Activated naive CD4-positive, alpha-beta T cell (primary cell): ENCODE measurements around the gene PFN3.
A peak's percentile ranks its signal among the peaks of the same experiment; 100 is the strongest.
"Not testable (repeated sequence)": the region's sequence is repeated elsewhere in the genome, so short reads cannot be mapped to it uniquely, and the experiment has no call there.

Source experiments
- DNase-seq, 4 experiments: peaks; one replicate each; lab custom pipeline; 2025; lab: John Stamatoyannopoulos, UW

The PFN3 gene

GRCh38 chr5:177372034-177372896 lies 28.2 kb downstream of the PFN3 start:
- DNase-seq: peak in 1 of 4 experiments; percentile 19

DNA sequence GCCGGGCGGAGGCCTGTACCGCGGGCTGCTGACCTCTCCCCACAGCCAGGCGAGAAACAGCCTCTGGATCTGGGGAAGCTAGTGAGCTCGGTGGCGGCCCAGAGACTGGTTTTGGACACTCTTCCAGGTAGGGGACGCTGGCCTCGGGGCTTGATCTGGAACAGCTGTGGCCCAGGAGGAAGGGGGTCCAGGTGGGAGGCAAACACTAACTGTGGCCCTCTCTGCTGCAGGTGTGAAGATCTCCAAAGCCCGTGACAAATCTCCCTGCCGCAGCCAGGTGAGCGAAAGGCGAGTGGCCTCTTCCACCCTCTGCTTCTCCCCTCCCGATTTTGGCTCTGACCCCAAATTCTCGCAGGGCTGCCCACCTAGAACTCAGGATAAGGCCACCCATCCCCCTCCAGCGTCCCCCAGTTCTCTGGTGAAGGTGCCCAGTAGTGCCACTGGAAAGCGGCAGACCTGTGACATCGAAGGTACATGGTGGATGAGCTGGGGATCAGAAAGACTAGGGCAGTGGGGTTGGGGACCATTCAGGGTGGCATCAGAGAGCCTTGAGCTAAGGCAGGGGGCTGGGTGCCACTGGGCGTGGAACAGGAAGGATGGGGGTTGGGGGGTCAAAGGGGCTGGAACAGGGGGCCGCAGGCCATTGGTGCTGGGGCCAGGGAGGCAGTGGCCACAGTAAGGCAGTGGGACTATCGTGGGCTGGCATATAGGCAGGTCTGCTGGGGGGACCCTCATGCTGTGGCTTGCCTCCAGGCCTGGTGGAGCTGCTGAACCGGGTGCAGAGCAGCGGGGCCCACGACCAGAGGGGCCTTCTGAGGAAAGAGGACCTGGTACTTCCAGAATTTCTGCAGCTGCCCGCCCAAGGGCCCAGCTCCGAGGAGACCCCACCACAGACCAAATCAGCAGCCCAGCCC lies 29.1 kb downstream of the PFN3 start:
- DNase-seq: no peak

DNA sequence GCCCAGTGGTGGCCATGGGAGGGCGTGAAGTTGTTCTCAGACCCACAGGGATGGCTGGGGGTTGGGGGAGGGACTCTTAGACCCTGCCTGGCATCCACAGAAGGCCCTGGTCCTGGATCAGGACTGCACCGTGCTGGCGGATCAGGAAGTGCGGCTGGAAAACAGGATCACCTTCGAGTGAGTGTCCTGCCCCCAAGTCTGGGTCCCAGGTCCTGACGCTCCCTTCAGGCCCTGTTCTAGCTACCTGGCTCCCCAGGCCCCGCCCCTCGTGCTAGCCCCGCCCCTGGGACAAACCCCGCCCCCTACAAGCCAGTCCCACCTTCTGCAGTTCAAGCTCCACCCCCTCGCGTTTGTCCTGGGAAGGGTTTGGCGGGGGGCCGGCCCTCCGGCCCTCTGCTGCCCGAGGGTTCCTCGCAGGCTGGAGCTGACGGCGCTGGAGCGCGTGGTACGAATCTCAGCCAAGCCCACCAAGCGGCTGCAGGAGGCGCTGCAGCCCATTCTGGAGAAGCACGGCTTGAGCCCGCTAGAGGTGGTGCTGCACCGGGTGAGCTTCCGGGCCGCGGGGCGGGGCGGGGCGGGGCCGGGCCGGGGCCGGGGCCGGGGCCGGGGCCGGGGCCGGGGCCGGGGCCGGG lies 29.9 kb downstream of the PFN3 start:
- DNase-seq: peak in 1 of 4 experiments; percentile 37

GRCh38 chr5:177369645-177370440 lies 30.6 kb downstream of the PFN3 start:
- no peak for DNase-seq

GRCh38 chr5:177368869-177369644 lies 31.4 kb downstream of the PFN3 start:
- DNase-seq: peak in 1 of 4 experiments; percentile 9

DNA sequence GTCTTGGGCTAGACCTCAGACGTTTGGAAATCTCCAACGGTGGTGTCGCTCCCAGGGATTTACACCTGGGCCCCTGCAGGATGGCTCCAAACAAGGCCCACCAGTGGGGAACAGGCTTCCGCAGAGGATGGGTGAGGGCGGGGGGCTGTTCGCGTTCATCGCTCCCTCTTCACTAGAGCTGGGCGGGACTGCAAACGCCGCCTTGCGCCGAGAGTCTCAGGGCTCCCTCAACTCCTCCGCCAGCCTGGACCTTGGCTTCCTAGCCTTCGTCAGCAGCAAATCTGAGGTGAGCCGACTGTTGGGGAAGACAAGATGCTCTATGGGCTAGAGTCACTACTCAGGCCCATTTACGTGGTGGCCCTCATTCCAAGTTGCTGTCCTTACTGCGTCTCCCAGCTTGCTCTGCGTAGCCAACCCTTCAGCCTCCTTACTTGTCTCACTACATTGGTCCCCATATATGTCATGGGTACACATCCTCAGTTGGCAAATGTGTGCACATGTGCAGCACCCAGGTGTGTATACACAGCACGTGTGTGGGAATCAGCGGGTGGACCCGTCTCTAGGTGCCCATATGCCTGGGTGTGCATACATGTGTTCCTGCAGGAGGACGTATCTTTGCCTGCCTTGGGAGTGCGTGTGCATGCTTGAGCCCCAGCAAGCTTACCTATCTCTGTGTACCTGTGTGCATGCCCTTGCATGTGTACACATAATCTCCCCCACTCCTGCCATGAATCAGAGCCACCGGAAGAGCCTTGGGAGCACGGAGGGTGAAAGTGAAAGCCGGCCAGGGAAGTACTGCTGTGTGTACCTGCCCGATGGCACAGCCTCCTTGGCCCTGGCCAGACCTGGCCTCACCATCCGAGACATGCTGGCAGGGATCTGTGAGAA lies 32.2 kb downstream of the PFN3 start:
- no peak for DNase-seq

DNA sequence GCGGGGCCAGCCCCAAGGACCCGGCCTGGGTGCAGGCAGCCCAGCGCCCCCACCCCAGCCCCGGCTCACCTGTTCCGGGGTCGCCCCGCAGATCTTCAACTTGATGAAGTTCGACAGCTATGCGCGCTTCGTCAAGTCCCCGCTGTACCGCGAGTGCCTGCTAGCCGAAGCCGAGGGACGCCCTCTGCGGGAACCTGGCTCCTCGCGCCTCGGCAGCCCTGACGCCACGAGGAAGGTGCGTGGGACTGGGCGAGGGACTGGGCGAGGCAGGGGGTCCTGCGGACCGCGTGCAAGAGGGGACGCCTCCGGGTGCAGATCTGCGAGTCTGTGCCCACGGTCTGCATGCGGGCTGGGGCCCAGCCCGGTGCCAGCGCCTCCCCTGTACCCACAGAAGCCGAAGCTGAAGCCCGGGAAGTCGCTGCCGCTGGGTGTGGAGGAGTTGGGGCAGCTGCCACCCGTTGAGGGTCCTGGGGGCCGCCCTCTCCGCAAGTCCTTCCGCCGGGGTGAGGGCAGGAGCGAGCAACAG lies 33.1 kb downstream of the PFN3 start:
- DNase-seq: no peak

DNA sequence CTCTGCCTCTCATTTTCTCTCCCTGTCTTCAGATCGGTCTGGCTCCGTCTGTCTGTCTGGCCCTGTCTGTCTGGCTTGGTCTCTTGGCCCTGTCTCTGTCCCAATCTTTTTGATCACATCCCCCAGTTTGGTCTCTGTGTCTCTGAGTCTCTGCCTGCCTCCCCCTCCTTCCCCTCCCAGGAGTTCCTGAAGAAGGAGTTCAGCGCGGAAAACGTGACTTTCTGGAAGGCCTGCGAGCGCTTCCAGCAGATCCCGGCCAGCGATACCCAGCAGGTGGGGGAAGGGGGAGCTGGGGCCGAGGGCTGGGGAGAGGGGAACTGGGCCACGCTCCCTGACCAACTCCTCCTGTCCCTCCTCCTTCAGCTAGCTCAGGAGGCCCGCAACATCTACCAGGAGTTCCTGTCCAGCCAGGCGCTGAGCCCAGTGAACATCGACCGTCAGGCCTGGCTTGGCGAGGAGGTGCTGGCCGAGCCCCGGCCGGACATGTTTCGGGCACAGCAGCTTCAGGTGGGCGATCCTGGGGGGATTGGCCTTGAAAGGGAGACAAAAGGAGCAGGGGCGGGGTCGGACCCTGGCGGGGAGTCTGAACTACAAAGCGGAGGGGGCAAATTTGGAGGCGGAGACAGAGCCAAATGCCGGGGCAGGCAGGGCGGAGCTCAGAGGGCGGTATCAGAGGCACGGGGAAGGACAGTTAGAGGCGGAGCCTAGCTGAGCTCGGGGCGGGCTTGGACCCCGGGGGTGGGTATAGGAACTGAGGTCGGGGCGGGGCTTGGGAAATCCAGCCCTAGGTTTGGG lies 33.7 kb downstream of the PFN3 start:
- DNase-seq: no peak

GRCh38 chr5:177365845-177366527 lies 34.5 kb downstream of the PFN3 start:
- no peak for DNase-seq

DNA sequence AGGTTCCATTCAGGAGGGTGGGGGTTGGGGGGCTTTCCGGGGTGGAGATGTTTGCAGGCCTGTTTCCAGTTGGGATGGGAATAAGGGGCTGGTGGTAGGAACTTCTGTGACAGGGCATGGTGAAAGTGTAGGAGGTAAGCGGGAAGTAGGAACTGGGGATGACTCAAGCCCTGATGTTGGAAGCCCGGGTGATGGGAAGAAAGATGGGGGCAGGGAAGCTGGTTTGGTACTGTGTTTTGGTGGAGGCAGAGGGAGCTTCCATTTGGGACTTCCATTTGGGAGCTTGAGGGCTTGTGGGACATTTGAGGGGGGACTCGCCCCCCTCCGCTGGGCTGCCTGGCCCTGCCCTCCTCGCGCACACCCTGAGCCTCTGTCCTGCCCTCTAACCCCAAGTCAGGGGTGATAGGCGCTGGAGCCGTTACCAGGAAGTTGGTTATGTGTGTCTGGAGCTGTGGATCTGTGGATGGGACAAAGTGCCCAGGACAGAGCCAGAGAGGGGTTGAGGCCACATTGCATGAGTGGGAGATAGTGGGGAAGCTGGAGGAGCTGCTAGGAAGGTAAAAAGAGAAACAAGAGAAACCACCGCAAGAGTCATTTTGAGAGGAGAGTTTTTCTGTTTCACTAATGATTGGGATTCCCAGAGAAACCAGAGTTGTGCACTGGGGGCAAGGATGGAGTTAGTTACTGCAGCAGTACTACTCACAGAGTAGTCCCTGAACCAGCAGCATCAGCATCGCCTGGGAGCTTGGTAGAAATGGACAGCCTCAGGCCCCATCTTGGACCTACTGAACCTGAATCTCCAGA lies 36.1 kb downstream of the PFN3 start:
- DNase-seq: no peak

DNA sequence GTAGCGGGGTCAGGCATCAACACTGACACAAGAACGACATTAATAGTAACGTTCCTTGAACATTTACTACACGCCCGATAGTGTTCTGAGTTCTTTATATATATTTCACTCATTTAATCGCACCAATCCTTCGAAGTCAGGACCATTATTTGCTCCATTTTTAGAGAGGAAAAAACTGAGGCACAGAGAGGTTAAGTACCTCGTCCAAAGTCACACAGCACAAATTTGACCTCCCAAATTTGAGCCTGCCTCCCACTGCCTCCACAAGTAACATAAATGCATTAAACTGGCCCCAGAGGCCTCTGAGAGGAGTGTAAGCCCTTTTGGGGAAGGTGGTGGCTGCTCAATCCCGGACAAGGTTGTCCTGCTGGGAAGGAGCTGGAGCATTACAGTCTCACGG lies 36.9 kb downstream of the PFN3 start:
- DNase-seq: no peak

DNA sequence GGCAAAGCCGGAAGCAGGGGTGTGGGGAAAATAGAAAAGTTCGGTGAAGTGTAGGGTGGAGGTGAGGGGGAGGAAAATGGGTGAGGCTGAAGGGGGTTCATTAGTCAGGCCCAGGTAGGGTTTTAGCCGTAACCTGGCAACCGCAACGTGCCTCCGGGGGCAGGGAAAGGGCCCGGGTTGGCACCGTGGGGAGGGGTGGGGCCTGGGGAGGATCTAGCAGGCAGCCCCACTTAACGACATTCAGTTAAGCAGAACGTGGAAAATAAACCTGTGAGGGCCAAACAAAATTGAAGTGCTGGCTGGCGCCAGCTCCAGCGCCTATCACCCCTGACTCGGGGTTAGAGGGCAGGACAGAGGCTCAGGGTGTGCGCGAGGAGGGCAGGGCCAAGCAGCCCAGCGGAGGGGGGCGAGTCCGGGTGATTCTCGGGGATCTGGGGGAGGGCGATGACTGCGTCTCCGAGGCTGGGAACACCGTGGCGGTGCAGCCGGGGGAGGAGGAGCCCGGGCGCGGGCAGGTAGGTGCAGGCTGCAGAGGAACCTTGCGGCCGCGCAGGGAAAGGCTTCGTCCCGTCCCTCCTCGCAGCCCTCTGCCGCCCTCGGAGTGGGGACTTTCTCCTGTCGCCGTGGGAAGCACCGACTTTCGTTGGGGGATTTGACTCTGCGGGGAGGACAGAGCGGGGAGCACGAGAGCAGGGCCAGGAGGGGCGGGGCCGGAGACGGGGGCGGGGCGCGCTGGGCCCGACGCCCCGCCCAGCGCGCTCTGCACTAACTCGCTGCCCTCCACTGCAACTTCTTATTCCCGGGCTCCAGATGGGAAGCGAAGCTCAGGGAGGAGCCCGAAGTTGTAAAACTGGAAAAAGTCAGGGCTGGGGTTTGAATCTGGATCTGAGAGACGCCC lies 37.6 kb downstream of the PFN3 start:
- DNase-seq: peak in 1 of 4 experiments; percentile 61

DNA sequence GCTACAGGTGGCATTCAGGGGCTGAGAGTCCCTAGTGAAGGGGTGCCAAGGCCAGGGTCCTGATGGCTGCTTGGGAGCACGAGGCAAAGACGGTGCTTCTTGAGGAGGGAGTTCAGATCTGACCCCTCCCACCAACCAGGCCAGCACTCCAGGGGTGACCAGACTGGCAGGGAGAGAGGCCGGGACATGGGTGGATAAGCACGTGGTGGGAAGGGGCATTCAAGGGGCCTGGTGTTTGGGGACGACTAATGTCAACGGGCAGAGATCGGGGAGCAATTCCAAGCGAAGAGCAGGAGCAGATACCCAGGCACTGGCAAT lies 38.2 kb downstream of the PFN3 start:
- DNase-seq: no peak

- no peak for DNase-seq
Measured at GRCh38 chr5:177361418-177362291, 38.8 kb downstream of the PFN3 start.

- DNase-seq: not testable (repeated sequence)
Measured at GRCh38 chr5:177360740-177361139, 39.7 kb downstream of the PFN3 start.
